ENCODE results near the gene BCOR. TPM values are rescaled to one million over a fixed set of nuclear protein-coding genes. Genes with fewer than 3 reads are reported as not detected.

BCOR gene
- total and polyA plus RNA-seq, 9 of the 15 experiments (the other 6 are each of a cell fraction or from before 2014, with no cell fraction given), result 27.5 to 113 (median 37.6) TPM

- Histone ChIP-seq H2AFZ (ENCODE audit: low read depth, low read length) (no peak overlapping the region), H3K79me2 (ENCODE audit: control insufficient read depth, insufficient read depth, low read length) (peaks cover 99% of the 10 kb centered on the region), H3K4me1 (replicated peaks in 1 of 2; ENCODE audit: control insufficient read depth in 2 of 2, insufficient read depth in 2 of 2, low read length in 2 of 2) (peaks cover 55 to 59% of the 10 kb centered on the region in 2 experiments), H3K9ac (ENCODE audit: insufficient read depth in 1 of 2, low read depth in 2 of 2, low read length in 2 of 2) (peak overlapping the region; percentile 38 to 72), H3K9me1 (ENCODE audit: control insufficient read depth, insufficient read depth, low read length) (peaks cover 21% of the 10 kb centered on the region), H4K20me1 (replicated peaks; ENCODE audit: control insufficient read depth, insufficient read depth, low read length) (peaks cover 97% of the 10 kb centered on the region), H3K9me3 (replicated peaks; ENCODE audit: control insufficient read depth, insufficient read depth, low read depth, low read length) (no peaks in the 10 kb centered on the region), H3K27ac (ENCODE audit: extremely low read depth, low read depth, low read length) (peak overlapping the region; percentile 55; the same call in 1 of the 3 replicates), H3K4me3 (peak overlapping the region; percentile 15; the same call in 1 of the 2 replicates), H3K36me3 (ENCODE audit: control insufficient read depth, insufficient read depth, low read length) (peaks cover 80% of the 10 kb centered on the region), H3K4me2 (ENCODE audit: insufficient read depth, low read length) (peak overlapping the region; percentile 55), H3K27me3 (ENCODE audit: control insufficient read depth in 2 of 2, insufficient read depth in 2 of 2, low read length in 2 of 2) (no peaks in the 10 kb centered on the region)
- BruUV-seq (replicated peaks), result no TSS peak
- DNase-seq (ENCODE audit: extremely low read depth in 1 of 4, low spot score in 3 of 4) (no peak), ATAC-seq (no peak), FAIRE-seq (no peak)
- intact Hi-C loops (cut with micrococcal nuclease), result no loop called here
- CTCF ChIA-PET (ENCODE audit: low intra/inter-chr PET ratio), result no interaction called here
- POLR2A ChIA-PET, result interaction anchor here (1.6 to 2.8 kb wide), 2 partner anchors 10 to 85 kb away, joined by 7 to 12 read pairs; no protein-coding TSS in a partner anchor
- in situ Hi-C loops (cut with MboI), result no loop called here
- no peak for TF ChIP-seq SMAD4 (CRISPR knock-in tag; conservative IDR thresholded peaks at IDR 0.05)
- no peak for TF ChIP-seq NEUROD1 (IDR thresholded peaks at IDR 0.05; ENCODE audit: borderline replicate concordance, low read depth, low read length, partially characterized antibody)
- 0 out of 2 replicates have a peak, but pooled peaks have one; percentile 19 for TF ChIP-seq SUPT5H (IDR thresholded peaks at IDR 0.05)
- TF ChIP-seq, protein P1, sequence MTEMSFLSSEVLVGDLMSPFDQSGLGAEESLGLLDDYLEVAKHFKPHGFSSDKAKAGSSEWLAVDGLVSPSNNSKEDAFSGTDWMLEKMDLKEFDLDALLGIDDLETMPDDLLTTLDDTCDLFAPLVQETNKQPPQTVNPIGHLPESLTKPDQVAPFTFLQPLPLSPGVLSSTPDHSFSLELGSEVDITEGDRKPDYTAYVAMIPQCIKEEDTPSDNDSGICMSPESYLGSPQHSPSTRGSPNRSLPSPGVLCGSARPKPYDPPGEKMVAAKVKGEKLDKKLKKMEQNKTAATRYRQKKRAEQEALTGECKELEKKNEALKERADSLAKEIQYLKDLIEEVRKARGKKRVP (CRISPR knock-in tag; IDR thresholded peaks at IDR 0.05), result no peak
- TF ChIP-seq RBFOX2 (IDR thresholded peaks at IDR 0.05; ENCODE audit: low read depth, low read length), result peak; percentile 15; the same call in 1 of the 2 replicates
- no peak for TF ChIP-seq TAF1 (IDR thresholded peaks at IDR 0.05; ENCODE audit: control insufficient read depth, extremely low read depth, insufficient read depth, low read length, severe bottlenecking)
- no peak for TF ChIP-seq SREBF2 (CRISPR knock-in tag; IDR thresholded peaks at IDR 0.05)
- no peak for TF ChIP-seq ARHGAP35 (IDR thresholded peaks at IDR 0.05; ENCODE audit: partially characterized antibody)
- no peak for TF ChIP-seq NFIC (IDR thresholded peaks at IDR 0.05)
- TF ChIP-seq ESRRA (IDR thresholded peaks at IDR 0.05; ENCODE audit: borderline replicate concordance, low read depth), result no peak
- 0 out of 2 replicates have a peak, but pooled peaks have one; percentile 46 for TF ChIP-seq POLR2A (conservative IDR thresholded peaks at IDR 0.05)
- TF ChIP-seq PTTG1 (tag; IDR thresholded peaks at IDR 0.05; ENCODE audit: low read depth), result no peak
- TF ChIP-seq SRF (CRISPR knock-in tag; IDR thresholded peaks at IDR 0.05), result no peak
- 61% methylated on average over 6 of the region's 26 CpGs for WGBS (ENCODE audit: insufficient coverage, low coverage, missing lambda C conversion rate)
These were observed 13.8 kb downstream of the BCOR start for GRCh38 chrX:40083979-40084359.
